Measurements from ENCODE around the gene RANBP6.

DNA sequence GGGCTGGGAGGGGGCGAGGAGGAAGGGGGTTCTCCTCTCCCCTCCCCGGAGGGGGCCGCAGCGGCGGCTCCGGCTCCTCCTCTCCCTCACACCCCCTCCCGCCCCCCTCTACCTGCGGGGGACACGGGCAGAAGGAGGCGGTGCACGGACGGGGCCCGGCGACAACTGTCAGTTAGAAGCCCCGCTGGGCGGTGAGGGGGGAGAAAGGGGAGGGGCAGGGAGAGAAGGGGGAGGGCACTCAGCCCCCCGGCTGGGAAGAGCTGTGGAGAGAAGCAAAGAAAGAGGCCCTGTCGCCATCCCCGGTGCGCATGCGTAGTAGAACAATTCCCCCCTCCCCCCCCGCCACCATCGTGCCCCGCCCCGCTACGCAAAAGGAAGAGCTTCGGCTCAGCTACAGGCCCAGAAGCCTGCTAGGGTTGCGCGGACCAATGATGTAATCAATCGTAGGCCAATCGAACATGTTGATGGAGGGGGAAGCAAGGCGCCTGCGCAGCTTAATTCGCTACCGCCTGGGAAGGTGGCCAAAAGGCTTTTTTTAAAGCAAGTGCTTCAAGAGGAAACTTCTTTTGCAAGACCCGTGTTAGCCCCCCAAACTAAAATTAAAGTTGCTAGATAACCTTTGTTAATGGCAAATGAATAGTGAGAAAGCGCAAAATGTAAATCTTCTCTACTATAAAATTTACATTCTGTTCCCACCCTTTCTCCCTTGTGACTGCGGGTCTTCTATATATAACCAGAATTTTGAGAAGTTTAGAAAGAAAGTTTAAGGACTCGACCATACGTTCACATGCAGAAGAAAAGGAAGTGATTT lies 7.0 kb downstream of the RANBP6 start:
- TF ChIP-seq EZH2 (IDR thresholded peaks at IDR 0.05; ENCODE audit: low read length, unreplicated experiment), result no peak
- TF ChIP-seq, protein P1, sequence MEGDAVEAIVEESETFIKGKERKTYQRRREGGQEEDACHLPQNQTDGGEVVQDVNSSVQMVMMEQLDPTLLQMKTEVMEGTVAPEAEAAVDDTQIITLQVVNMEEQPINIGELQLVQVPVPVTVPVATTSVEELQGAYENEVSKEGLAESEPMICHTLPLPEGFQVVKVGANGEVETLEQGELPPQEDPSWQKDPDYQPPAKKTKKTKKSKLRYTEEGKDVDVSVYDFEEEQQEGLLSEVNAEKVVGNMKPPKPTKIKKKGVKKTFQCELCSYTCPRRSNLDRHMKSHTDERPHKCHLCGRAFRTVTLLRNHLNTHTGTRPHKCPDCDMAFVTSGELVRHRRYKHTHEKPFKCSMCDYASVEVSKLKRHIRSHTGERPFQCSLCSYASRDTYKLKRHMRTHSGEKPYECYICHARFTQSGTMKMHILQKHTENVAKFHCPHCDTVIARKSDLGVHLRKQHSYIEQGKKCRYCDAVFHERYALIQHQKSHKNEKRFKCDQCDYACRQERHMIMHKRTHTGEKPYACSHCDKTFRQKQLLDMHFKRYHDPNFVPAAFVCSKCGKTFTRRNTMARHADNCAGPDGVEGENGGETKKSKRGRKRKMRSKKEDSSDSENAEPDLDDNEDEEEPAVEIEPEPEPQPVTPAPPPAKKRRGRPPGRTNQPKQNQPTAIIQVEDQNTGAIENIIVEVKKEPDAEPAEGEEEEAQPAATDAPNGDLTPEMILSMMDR (conservative IDR thresholded peaks at IDR 0.05; ENCODE audit: low read depth, low read length), result no peak

All from PC-3 (cell line).